Parathyroid adenoma (tissue), 2 donors: ENCODE data around the gene DAAM2.

Source experiments
- H2AFZ ChIP-seq: fragments of 300-600 bp; sonication (generic); one replicate; pipeline ENCODE4 v1.7.0; 2017; ENCODE audit warnings: antibody characterized with exemption, mild to moderate bottlenecking
- H3K27ac ChIP-seq: fragments of 300-600 bp; sonication (generic); one replicate; pipeline ENCODE4 v1.7.0; 2017
- H3K27me3 ChIP-seq: fragments of 300-600 bp; sonication (generic); one replicate; pipeline ENCODE4 v1.7.0; 2017; ENCODE audit warnings: low read length; ENCODE audit not compliant: control insufficient read depth, insufficient read depth
- H3K36me3 ChIP-seq: fragments of 300-600 bp; sonication (generic); one replicate; pipeline ENCODE4 v1.7.0; 2017; ENCODE audit warnings: low read length; ENCODE audit not compliant: control insufficient read depth, insufficient read depth
- H3K4me1 ChIP-seq: fragments of 300-600 bp; sonication (generic); one replicate; pipeline ENCODE4 v1.7.0; 2017; ENCODE audit warnings: control low read depth
- H3K4me2 ChIP-seq: fragments of 300-600 bp; sonication (generic); one replicate; pipeline ENCODE4 v1.7.0; 2017; ENCODE audit warnings: low read length
- H3K4me3 ChIP-seq: fragments of 300-600 bp; sonication (generic); one replicate; pipeline ENCODE4 v1.7.0; 2017; ENCODE audit warnings: low read depth, low read length
- H3K79me2 ChIP-seq: fragments of 300-600 bp; sonication (generic); one replicate; pipeline ENCODE4 v1.7.0; 2017; ENCODE audit warnings: control low read depth
- H3K9ac ChIP-seq: fragments of 300-600 bp; sonication (generic); one replicate; pipeline ENCODE4 v1.7.0; 2017; ENCODE audit warnings: mild to moderate bottlenecking
- H3K9me3 ChIP-seq: fragments of 300-600 bp; sonication (generic); one replicate; pipeline ENCODE4 v1.7.0; 2017; ENCODE audit warnings: low read length; ENCODE audit not compliant: control insufficient read depth
- TF ChIP-seq, protein P1 (sequence below): fragments of 300-600 bp; sonication (generic); IDR thresholded peaks from one replicate; pipeline ENCODE4 v1.7.0; 2017; ENCODE audit warnings: antibody characterized with exemption, mild to moderate bottlenecking
- donor health status: primary hyperparathyroidism.

The DAAM2 gene

DNA sequence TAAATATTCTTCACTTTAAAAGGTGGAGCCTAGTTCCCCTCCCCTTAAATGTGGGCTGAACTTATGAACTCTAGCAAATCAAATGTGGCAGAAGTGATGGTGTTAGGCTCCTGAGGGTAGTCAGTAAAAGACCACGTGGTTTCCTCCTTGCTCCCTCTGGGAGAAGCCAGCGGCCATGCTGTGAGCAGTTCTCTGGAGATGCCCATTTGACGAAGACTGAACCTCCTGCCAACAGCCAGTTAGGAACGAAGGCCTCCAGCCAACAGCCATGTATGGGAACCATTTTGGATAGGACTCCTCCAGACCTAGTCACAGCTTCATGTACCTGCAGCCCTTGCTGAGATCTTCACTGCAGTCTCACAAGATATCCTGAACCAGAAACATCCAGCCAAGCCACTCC, 149.6 kb downstream of the DAAM2 start:
- Histone ChIP-seq H3K4me2 (no peak overlapping the region), H3K9me3 (no peaks in the 10 kb centered on the region), H3K4me3 (no peak overlapping the region), H3K27me3 (no peaks in the 10 kb centered on the region), H3K9ac (no peak overlapping the region), H2AFZ (no peak overlapping the region), H3K36me3 (no peaks in the 10 kb centered on the region), H3K79me2 (no peaks in the 10 kb centered on the region), H3K4me1 (peaks cover 23% of the 10 kb centered on the region), H3K27ac (no peak overlapping the region)
- TF ChIP-seq, protein P1, sequence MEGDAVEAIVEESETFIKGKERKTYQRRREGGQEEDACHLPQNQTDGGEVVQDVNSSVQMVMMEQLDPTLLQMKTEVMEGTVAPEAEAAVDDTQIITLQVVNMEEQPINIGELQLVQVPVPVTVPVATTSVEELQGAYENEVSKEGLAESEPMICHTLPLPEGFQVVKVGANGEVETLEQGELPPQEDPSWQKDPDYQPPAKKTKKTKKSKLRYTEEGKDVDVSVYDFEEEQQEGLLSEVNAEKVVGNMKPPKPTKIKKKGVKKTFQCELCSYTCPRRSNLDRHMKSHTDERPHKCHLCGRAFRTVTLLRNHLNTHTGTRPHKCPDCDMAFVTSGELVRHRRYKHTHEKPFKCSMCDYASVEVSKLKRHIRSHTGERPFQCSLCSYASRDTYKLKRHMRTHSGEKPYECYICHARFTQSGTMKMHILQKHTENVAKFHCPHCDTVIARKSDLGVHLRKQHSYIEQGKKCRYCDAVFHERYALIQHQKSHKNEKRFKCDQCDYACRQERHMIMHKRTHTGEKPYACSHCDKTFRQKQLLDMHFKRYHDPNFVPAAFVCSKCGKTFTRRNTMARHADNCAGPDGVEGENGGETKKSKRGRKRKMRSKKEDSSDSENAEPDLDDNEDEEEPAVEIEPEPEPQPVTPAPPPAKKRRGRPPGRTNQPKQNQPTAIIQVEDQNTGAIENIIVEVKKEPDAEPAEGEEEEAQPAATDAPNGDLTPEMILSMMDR, result no peak

DNA sequence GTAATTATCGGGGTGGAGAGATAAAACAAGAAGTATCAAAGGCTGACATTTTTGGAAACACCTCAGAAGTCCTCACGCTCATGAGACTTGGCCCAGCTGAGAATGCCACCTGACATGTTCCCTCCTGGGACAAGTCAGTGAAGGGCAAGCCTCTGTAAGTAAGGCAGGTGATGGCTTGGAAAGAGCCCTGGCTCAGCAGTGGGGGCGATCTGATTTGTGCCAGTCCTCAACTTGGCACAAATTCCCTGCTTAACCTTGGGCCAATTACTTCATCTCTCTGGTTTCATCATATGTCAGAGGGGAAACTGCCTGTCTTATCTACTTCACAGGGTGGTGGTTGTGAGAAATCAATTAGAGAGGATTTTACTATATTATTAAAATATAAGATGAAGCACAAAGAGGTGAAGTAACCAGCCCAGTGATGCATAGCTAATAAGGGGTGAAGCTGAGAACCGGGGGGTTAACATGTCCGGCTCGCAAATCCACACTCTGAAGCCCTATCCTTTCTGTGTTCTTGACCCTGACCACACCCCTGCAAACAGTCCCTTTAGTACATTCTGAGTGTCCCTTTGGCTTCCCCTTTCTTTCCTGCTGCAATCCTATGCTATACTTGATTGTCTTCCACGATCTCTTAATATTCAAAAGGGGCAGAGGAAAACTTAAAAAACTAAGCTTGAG, 150.9 kb downstream of the DAAM2 start:
- H3K27ac ChIP-seq, result no peak overlapping the region
- TF ChIP-seq, protein P1, result no peak

DNA sequence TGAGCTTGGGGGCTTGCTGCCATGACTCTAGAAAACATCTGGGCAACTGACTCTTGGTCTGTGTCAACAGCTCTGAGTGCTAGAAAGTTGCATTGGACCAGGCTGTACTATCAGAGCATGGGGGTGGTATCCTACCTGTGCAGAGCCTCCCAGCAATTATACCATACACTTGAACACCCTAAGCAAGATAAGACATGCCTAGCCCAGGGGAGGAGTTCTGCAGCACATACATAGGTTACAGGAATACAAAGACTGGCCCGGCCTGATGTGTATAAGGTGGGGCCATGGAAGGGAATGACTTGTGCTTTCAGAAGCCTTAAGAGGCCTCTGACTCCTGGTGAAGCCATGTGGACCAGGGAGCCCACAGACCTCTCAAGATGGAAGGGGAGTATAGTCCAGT, 153.4 kb downstream of the DAAM2 start:
- Histone ChIP-seq H3K9me3 (no peaks in the 10 kb centered on the region), H2AFZ (no peak overlapping the region), H3K27me3 (no peaks in the 10 kb centered on the region), H3K4me1 (peaks cover 7% of the 10 kb centered on the region), H3K4me3 (no peak overlapping the region), H3K27ac (no peak overlapping the region), H3K4me2 (no peak overlapping the region), H3K36me3 (no peaks in the 10 kb centered on the region), H3K9ac (no peak overlapping the region), H3K79me2 (no peaks in the 10 kb centered on the region)
- TF ChIP-seq, protein P1, result no peak

More for the DNA sequence above, 150.9 kb downstream of the DAAM2 start:
- no peak overlapping the region for H3K4me3 ChIP-seq
- H3K4me2 ChIP-seq, result no peak overlapping the region
- no peaks in the 10 kb centered on the region for H3K36me3 ChIP-seq
- no peaks in the 10 kb centered on the region for H3K27me3 ChIP-seq
- H3K79me2 ChIP-seq, result no peaks in the 10 kb centered on the region
- H3K4me1 ChIP-seq, result peaks cover 14% of the 10 kb centered on the region
- no peak overlapping the region for H3K9ac ChIP-seq
- no peak overlapping the region for H2AFZ ChIP-seq
- no peaks in the 10 kb centered on the region for H3K9me3 ChIP-seq

DNA sequence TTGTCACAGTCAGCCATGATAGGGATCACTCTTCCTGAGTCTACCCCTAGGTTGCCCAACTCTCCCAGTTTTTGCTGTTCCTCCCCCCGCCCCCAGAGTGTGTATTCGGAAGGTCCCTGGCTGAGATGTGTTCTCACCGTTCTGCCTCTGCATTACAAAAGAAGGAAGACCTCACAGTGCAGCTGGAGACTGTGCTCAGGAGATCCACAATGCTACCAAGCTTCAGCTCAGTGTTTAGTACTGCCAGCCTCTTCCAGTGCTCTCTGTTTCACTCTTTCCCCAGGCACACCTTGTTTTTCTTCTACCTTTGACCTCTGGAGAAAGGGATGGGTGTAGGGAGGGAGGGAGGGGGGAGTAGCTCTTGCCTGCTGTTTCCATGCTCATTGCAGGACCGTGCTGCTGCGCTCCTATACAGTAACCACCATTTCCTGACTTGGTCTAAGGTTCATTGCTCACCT, 155.5 kb downstream of the DAAM2 start:
- TF ChIP-seq, protein P1, result no peak
- Histone ChIP-seq H3K4me2 (no peak overlapping the region), H3K4me3 (no peak overlapping the region), H3K9ac (no peak overlapping the region), H3K27me3 (no peaks in the 10 kb centered on the region), H3K36me3 (no peaks in the 10 kb centered on the region), H2AFZ (peak overlapping the region; percentile 51), H3K9me3 (no peaks in the 10 kb centered on the region), H3K4me1 (peaks cover 7% of the 10 kb centered on the region), H3K27ac (no peak overlapping the region), H3K79me2 (no peaks in the 10 kb centered on the region)
